AG10803 (cell line): Measurements from ENCODE around the gene IL23R.

Source experiments
- DNase-seq: peaks from one replicate; pipeline ENCODE4 v3.0.0; 2010; ENCODE audit warnings: low read depth
- H3K4me3 ChIP-seq: 2 replicates; pipeline ENCODE4 v1.5.1; 2011; ENCODE audit warnings: mild to moderate bottlenecking, low read length, control low read depth
- CTCF ChIP-seq: conservative IDR thresholded peaks from 2 replicates; pipeline ENCODE4 v1.5.1; 2011; ENCODE audit warnings: mild to moderate bottlenecking, low read length, control low read depth, inconsistent platforms

IL23R gene

GRCh38 chr1:67169496-67169895 lies 3.2 kb downstream of the IL23R start:
- no peak overlapping the region for H3K4me3 ChIP-seq
- DNase-seq: no peak
- no peak for TF ChIP-seq CTCF

GRCh38 chr1:67169932-67170331 lies 3.7 kb downstream of the IL23R start:
- no peak for TF ChIP-seq CTCF
- DNase-seq: no peak
- H3K4me3 ChIP-seq: no peak overlapping the region

- no peak for TF ChIP-seq CTCF
- no peak overlapping the region for H3K4me3 ChIP-seq
- DNase-seq: no peak
Measured at GRCh38 chr1:67170751-67171573, 4.7 kb downstream of the IL23R start.

DNA sequence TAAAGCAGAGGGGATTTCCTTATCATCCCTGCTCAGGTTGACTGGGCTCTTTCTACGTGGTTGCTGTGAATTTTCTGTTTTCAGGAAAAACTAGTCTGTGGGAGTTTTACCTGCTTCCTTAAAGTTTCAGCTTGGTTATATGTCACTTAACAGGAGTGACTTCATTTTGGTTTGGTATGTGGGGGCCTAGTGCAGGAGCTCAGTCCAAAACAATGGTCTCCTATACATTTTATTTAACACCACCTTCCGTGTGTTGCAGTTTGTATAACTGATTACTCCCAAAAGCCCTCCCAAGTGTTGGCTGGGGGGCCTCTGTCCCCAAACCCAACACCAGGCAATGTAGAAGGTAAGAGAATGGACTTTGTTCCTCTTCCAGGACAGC lies 5.3 kb downstream of the IL23R start:
- no peak overlapping the region for H3K4me3 ChIP-seq
- TF ChIP-seq CTCF: no peak
- DNase-seq: no peak

DNA sequence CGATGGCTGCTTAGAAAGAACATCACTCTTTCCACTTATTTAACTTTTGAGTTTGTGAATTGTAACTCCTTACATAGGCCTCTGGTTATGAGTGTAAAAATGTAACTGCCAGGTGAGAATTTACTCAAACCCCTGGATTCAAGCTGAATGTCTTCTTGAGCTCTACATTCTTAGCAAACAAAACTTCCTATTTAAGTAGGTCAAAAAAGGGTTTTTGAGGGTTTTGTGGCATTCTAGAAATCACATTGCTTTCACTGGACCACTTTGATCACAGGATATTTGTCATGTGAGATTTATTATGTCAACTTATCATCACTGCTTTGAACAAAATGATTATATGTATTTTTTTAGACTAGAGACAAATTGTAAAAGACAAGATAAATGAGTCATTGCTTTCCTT lies 5.7 kb downstream of the IL23R start:
- TF ChIP-seq CTCF: no peak
- no peak overlapping the region for H3K4me3 ChIP-seq
- DNase-seq: no peak

GRCh38 chr1:67173988-67174387 lies 7.7 kb downstream of the IL23R start:
- no peak for TF ChIP-seq CTCF
- no peak overlapping the region for H3K4me3 ChIP-seq
- DNase-seq: no peak

- no peak overlapping the region for H3K4me3 ChIP-seq
- DNase-seq: no peak
- TF ChIP-seq CTCF: no peak
Measured at GRCh38 chr1:67174716-67175284, 8.5 kb downstream of the IL23R start.
